Psoas muscle (tissue), 8 donors: ENCODE data around the gene HDLBP. TPM values are rescaled to one million over a fixed set of nuclear protein-coding genes. Genes with fewer than 3 reads are reported as not detected.

ENCODE experiments used
- ATAC-seq, 4 donors: fragments of 200-7000 bp; cut with Tn5 transposase; one replicate each; pipeline ENCODE4 v1.9.1; 2020; ENCODE audit warnings: moderate library complexity in 3 of 4, mild to moderate bottlenecking in 2 of 4
- DNase-seq, 2 donors: peaks; one replicate each; pipeline ENCODE4 v3.0.0-alpha.2; 2020
- H3K27ac ChIP-seq: fragments of 200-600 bp; one replicate; pipeline ENCODE4 v1.8.0; 2022
- H3K27me3 ChIP-seq, 3 donors: fragments of 200-600 bp in 1 of 3; one replicate each; pipeline versions ENCODE4 v1.6.1 to v1.8.0; 2013 to 2022; ENCODE audit warnings: low read length in 2 of 3, mild to moderate bottlenecking in 2 of 3, moderate library complexity in 1 of 3; ENCODE audit not compliant: insufficient read depth in 3 of 3
- H3K36me3 ChIP-seq, 2 donors: fragments of 200-600 bp in 1 of 2; one replicate each; pipeline versions ENCODE4 v1.6.1 to v1.8.0; 2013 to 2022; ENCODE audit warnings: low read depth in 1 of 2, mild to moderate bottlenecking in 1 of 2, moderate library complexity in 1 of 2; ENCODE audit not compliant: insufficient read depth in 1 of 2
- H3K4me1 ChIP-seq: fragments of 200-600 bp; one replicate; pipeline ENCODE4 v1.8.0; 2022
- H3K4me3 ChIP-seq: fragments of 200-600 bp; one replicate; pipeline ENCODE4 v1.8.0; 2022; ENCODE audit warnings: mild to moderate bottlenecking
- H3K9me3 ChIP-seq: fragments of 200-600 bp; one replicate; pipeline ENCODE4 v1.8.0; 2022
- WGBS, 3 donors: extraction: QIAGEN DNeasy Blood & Tissue Kit; methylation state at CpG; one replicate each; pipeline versions ENCODE4 v1.1.6 to v1.1.7; 2013; 5-methylcytosine and 5-hydroxymethylcytosine counted together
- intact Hi-C, 2 donors: fragments of 100-400 bp; cut with DNase I; formaldehyde crosslinking; loops; one replicate each; pipeline versions ENCODE4 v1.11.0 to v1.14.2; 2022
- polyA plus RNA-seq, 3 donors: library from polyadenylated mRNA; stranded (reverse); fragments of 200-250 nt; gene quantifications; one replicate each; pipeline ENCODE4 v1.2.3, GENCODE V29; 2013
- total RNA-seq, 4 donors: library from RNA; stranded (reverse); fragmentation: NEBNext Ultra II Directional in 2 of 4; extraction: Animal tissue kit (Norgen Biotek cat#: 25700) in 2 of 4; gene quantifications; one replicate each; pipeline versions ENCODE4 v1.2.1 to v1.2.4, GENCODE V29; 2021 to 2023
- TF ChIP-seq, protein P1 (sequence below): fragments of 200-600 bp; IDR thresholded peaks from one replicate; pipeline ENCODE4 v1.8.0; 2022; ENCODE audit warnings: antibody characterized with exemption
- donor health status: healthy with polysubstance abuse.
- donor health status: DM: no; HTN: no; CAD: no; lungs with moderate emphysema.
- donor health status: Bipolar disorder and iron deficiency.
- donor health status: healthy.
- donor health status: DM: yes; HTN: yes; CAD: no.
- donor health status: DM: no; HTN: no; CAD: no.
- donor health status: DM: no; HTN: no; CAD: no.
- donor health status: DM: yes; HTN: yes; CAD: no.

HDLBP gene
- total and polyA plus RNA-seq, 7 donors: 264 to 526 (median 421) TPM

DNA sequence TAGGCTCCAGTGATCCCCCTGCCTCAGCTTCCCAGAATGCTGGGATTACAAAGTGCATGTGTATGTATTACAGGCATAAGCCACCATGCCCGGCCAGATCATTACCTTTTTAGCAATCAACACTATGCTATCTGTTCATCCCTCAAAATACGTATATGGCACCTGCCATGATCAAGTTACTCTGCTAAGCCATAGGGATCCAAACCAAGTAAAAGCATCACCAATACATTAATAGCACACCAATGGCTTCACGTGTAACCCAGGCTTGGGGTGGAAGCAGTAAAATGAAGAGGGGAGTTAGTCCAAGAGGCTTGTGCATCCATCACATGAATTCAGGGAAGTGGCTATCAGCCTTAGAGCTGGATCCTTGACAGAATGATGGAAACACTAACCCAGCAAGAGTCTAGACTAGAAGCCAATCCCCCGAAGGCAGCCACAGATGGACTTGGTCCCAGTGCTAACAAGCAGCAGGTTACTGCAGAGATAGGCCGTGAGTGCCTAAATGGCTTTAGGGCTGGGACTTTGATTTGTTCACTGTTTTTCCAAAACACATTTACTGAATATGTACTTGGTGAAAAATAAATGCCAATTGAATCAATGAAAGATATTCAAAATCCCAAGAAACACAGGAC, 11.3 kb downstream of the HDLBP start:
- intact Hi-C loops: no loop called here

GRCh38 chr2:241302759-241303651, 12.5 kb downstream of the HDLBP start:
- intact Hi-C loops: no loop called here
- no peak for DNase-seq
- ATAC-seq: no peak
- peaks cover 60% of the 10 kb centered on the region for H3K4me1 ChIP-seq
- H3K9me3 ChIP-seq: no peaks in the 10 kb centered on the region
- WGBS, 3 donors: 66 to 79% (median 70%) methylated on average over 13 of the region's 13 CpGs
- TF ChIP-seq, protein P1, sequence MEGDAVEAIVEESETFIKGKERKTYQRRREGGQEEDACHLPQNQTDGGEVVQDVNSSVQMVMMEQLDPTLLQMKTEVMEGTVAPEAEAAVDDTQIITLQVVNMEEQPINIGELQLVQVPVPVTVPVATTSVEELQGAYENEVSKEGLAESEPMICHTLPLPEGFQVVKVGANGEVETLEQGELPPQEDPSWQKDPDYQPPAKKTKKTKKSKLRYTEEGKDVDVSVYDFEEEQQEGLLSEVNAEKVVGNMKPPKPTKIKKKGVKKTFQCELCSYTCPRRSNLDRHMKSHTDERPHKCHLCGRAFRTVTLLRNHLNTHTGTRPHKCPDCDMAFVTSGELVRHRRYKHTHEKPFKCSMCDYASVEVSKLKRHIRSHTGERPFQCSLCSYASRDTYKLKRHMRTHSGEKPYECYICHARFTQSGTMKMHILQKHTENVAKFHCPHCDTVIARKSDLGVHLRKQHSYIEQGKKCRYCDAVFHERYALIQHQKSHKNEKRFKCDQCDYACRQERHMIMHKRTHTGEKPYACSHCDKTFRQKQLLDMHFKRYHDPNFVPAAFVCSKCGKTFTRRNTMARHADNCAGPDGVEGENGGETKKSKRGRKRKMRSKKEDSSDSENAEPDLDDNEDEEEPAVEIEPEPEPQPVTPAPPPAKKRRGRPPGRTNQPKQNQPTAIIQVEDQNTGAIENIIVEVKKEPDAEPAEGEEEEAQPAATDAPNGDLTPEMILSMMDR: no peak
- no peaks in the 10 kb centered on the region for H3K36me3 ChIP-seq
- H3K4me3 ChIP-seq: no peak overlapping the region
- H3K27me3 ChIP-seq: no peaks in the 10 kb centered on the region
- peak overlapping the region; percentile 9 for H3K27ac ChIP-seq

More for the DNA sequence above, 11.3 kb downstream of the HDLBP start:
- DNase-seq: no peak
- Histone ChIP-seq H3K27me3 (no peaks in the 10 kb centered on the region), H3K36me3 (no peaks in the 10 kb centered on the region), H3K9me3 (no peaks in the 10 kb centered on the region), H3K27ac (peak overlapping the region; percentile 60), H3K4me1 (peaks cover 72% of the 10 kb centered on the region), H3K4me3 (no peak overlapping the region)
- whole genome bisulfite sequencing, 3 donors: 30 to 40% (median 30%) methylated on average over 5 of the region's 5 CpGs
- TF ChIP-seq, protein P1: no peak
- ATAC-seq: peak; percentile 33 to 70 (median 61)

- Histone ChIP-seq H3K27me3 (no peaks in the 10 kb centered on the region), H3K27ac (no peak overlapping the region), H3K36me3 (no peaks in the 10 kb centered on the region), H3K4me1 (peaks cover 58% of the 10 kb centered on the region), H3K4me3 (no peak overlapping the region), H3K9me3 (no peaks in the 10 kb centered on the region)
- WGBS, 3 donors: 84 to 91% (median 86%) methylated on average over 3 of the region's 3 CpGs
- TF ChIP-seq, protein P1: no peak
- DNase-seq (no peak), ATAC-seq (no peak)
- intact Hi-C loops: no loop called here
Observed at GRCh38 chr2:241302083-241302482, 13.4 kb downstream of the HDLBP start.

DNA sequence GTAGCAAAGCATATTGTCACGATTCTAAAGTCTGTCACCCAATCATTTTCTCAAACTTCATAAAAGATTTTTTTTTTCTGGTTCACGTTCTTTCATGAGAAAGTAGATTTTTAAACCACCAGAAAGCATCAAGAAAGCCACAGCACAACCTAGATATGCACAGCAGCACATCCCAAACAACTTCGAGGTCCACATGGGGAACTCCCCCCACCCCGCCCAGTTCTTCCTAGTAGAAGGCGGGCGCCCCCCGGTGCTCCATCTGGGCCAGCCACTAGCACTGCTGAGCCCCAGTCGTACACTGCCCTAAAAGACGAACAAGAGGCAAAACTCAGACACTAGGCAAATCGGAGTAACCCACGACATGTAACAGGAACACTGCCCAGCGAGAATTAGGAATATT, 15.5 kb downstream of the HDLBP start:
- no peaks in the 10 kb centered on the region for H3K27me3 ChIP-seq
- H3K36me3 ChIP-seq: no peaks in the 10 kb centered on the region
- no peak overlapping the region for H3K27ac ChIP-seq
- TF ChIP-seq, protein P1: no peak
- DNase-seq (no peak), ATAC-seq (no peak)
- H3K4me1 ChIP-seq: peaks cover 58% of the 10 kb centered on the region
- intact Hi-C loops: no loop called here
- WGBS, 3 donors: 73 to 78% (median 75%) methylated on average over 12 of the region's 12 CpGs
- no peak overlapping the region for H3K4me3 ChIP-seq
- no peaks in the 10 kb centered on the region for H3K9me3 ChIP-seq
